ENCODE data around the gene CD34. TPM values are rescaled to one million over a fixed set of nuclear protein-coding genes. Genes with fewer than 3 reads are reported as not detected.
A peak's percentile ranks its signal among the peaks of the same experiment; 100 is the strongest.

CD34 gene
- total RNA-seq, 3 donors from 2014 or later, result 7.7 to 26.9 (median 9.7) TPM

GRCh38 chr1:207839083-207839413 lies 71.9 kb downstream of the CD34 start:
- no peaks in the 10 kb centered on the region for H3K36me3 ChIP-seq (ENCODE audit: low read depth)
- no peak for TF ChIP-seq CTCF (IDR thresholded peaks at IDR 0.05)
- H3K4me1 ChIP-seq (ENCODE audit: low read depth), result peaks cover 15% of the 10 kb centered on the region
- ATAC-seq (no peak), DNase-seq (no peak)
- no peaks in the 10 kb centered on the region for H3K9me3 ChIP-seq
- no peak overlapping the region for H3K4me3 ChIP-seq
- intact Hi-C loops (cut with DNase I, micrococcal nuclease), result no loop called here

- Histone ChIP-seq H3K9me3 (no peaks in the 10 kb centered on the region), H3K36me3 (ENCODE audit: low read depth) (no peaks in the 10 kb centered on the region), H3K4me1 (ENCODE audit: low read depth) (peaks cover 15% of the 10 kb centered on the region), H3K4me3 (no peak overlapping the region)
- intact Hi-C loops (cut with DNase I, micrococcal nuclease), result no loop called here
- no peak for TF ChIP-seq CTCF (IDR thresholded peaks at IDR 0.05)
- ATAC-seq (peak; percentile 50), DNase-seq (peak in 1 of 3 donors; percentile 17)
Observed at GRCh38 chr1:207838156-207839082, 72.5 kb downstream of the CD34 start.

- Histone ChIP-seq H3K9me3 (no peaks in the 10 kb centered on the region), H3K36me3 (ENCODE audit: low read depth) (no peaks in the 10 kb centered on the region), H3K4me3 (no peak overlapping the region), H3K4me1 (ENCODE audit: low read depth) (peaks cover 15% of the 10 kb centered on the region)
- no peak for ATAC-seq
- no peak for DNase-seq
- TF ChIP-seq CTCF (IDR thresholded peaks at IDR 0.05), result no peak
- intact Hi-C loops (cut with DNase I, micrococcal nuclease), result no loop called here
Observed at GRCh38 chr1:207837673-207838072, 73.3 kb downstream of the CD34 start.

- no peaks in the 10 kb centered on the region for H3K36me3 ChIP-seq (ENCODE audit: low read depth)
- DNase-seq, result peak in 1 of 3 donors; percentile 2
- H3K9me3 ChIP-seq, result no peaks in the 10 kb centered on the region
- ATAC-seq, result no peak
- no peak overlapping the region for H3K4me3 ChIP-seq
- H3K4me1 ChIP-seq (ENCODE audit: low read depth), result peaks cover 12% of the 10 kb centered on the region
- TF ChIP-seq CTCF (IDR thresholded peaks at IDR 0.05), result no peak
- intact Hi-C loops (cut with DNase I, micrococcal nuclease), result no loop called here
Observed at GRCh38 chr1:207836591-207837347, 74.2 kb downstream of the CD34 start.

GRCh38 chr1:207835958-207836357 lies 75.0 kb downstream of the CD34 start:
- Histone ChIP-seq H3K4me3 (no peak overlapping the region), H3K9me3 (no peaks in the 10 kb centered on the region), H3K4me1 (ENCODE audit: low read depth) (peaks cover 10% of the 10 kb centered on the region), H3K36me3 (ENCODE audit: low read depth) (no peaks in the 10 kb centered on the region)
- ATAC-seq, result no peak
- intact Hi-C loops (cut with DNase I, micrococcal nuclease), result no loop called here
- TF ChIP-seq CTCF (IDR thresholded peaks at IDR 0.05), result no peak
- DNase-seq, result no peak

Data from mucosa of descending colon (tissue), 3 donors.